RWPE2 (cell line): ENCODE measurements around the gene ARF1.

Experiments
- ATAC-seq: fragments of 200-7000 bp; cut with Tn5 transposase; 3 replicates; pipeline ENCODE4 v1.9.1; 2021; ENCODE audit warnings: low read depth
- DNase-seq: peaks from one replicate; pipeline ENCODE4 v3.0.0-alpha.2; 2020; ENCODE audit warnings: low spot score
- H3K27ac ChIP-seq: fragments of 450-650 bp; 2 replicates; pipeline ENCODE4 v1.5.1; 2017; ENCODE audit warnings: mild to moderate bottlenecking; ENCODE audit not compliant: poor library complexity, severe bottlenecking
- H3K27me3 ChIP-seq: fragments of 250-450 bp; sonication (Bioruptor Pico); 2 replicates; pipeline ENCODE4 v1.5.1; 2021; ENCODE audit warnings: mild to moderate bottlenecking, moderate library complexity; ENCODE audit not compliant: insufficient read depth, poor library complexity, severe bottlenecking
- H3K36me3 ChIP-seq: fragments of 250-450 bp; sonication (Bioruptor Pico); 2 replicates; pipeline ENCODE4 v1.5.1; 2020; ENCODE audit warnings: low read depth, mild to moderate bottlenecking, moderate library complexity
- H3K4me1 ChIP-seq: fragments of 250-450 bp; sonication (Bioruptor Pico); 2 replicates; pipeline ENCODE4 v1.5.1; 2021; ENCODE audit warnings: mild to moderate bottlenecking, moderate library complexity; ENCODE audit not compliant: insufficient read depth, poor library complexity, severe bottlenecking
- H3K4me3 ChIP-seq: fragments of 250-450 bp; sonication (Bioruptor Pico); 2 replicates; pipeline ENCODE4 v1.5.1; 2021; ENCODE audit warnings: mild to moderate bottlenecking, moderate library complexity; ENCODE audit not compliant: severe bottlenecking
- H3K9me3 ChIP-seq: fragments of 250-450 bp; sonication (Bioruptor Pico); 2 replicates; pipeline ENCODE4 v1.5.1; 2021; ENCODE audit warnings: mild to moderate bottlenecking, moderate library complexity; ENCODE audit not compliant: severe bottlenecking
- CTCF ChIP-seq: fragments of 450-650 bp; IDR thresholded peaks from one replicate; pipeline ENCODE4 v1.5.1; 2017; ENCODE audit warnings: mild to moderate bottlenecking, moderate library complexity; ENCODE audit not compliant: poor library complexity, severe bottlenecking

The ARF1 gene

GRCh38 chr1:228144193-228144992 lies 61.9 kb downstream of the ARF1 start:
- no peak for ATAC-seq
- no peak for DNase-seq
- peaks cover 12% of the 10 kb centered on the region for H3K4me1 ChIP-seq
- no peaks in the 10 kb centered on the region for H3K9me3 ChIP-seq
- H3K36me3 ChIP-seq: peaks cover 15% of the 10 kb centered on the region
- H3K4me3 ChIP-seq: no peak overlapping the region
- H3K27me3 ChIP-seq: no peaks in the 10 kb centered on the region
- no peak overlapping the region for H3K27ac ChIP-seq
- no peak for TF ChIP-seq CTCF

- Histone ChIP-seq H3K4me3 (no peak overlapping the region), H3K27ac (no peak overlapping the region), H3K4me1 (peaks cover 12% of the 10 kb centered on the region), H3K36me3 (peaks cover 15% of the 10 kb centered on the region), H3K9me3 (no peaks in the 10 kb centered on the region), H3K27me3 (no peaks in the 10 kb centered on the region)
- DNase-seq (no peak), ATAC-seq (no peak)
- no peak for TF ChIP-seq CTCF
Observed at GRCh38 chr1:228144993-228145343, 62.5 kb downstream of the ARF1 start.

GRCh38 chr1:228145463-228146416 lies 63.2 kb downstream of the ARF1 start:
- peaks cover 12% of the 10 kb centered on the region for H3K4me1 ChIP-seq
- DNase-seq (no peak), ATAC-seq (no peak)
- TF ChIP-seq CTCF: no peak
- H3K27me3 ChIP-seq: no peaks in the 10 kb centered on the region
- H3K9me3 ChIP-seq: no peaks in the 10 kb centered on the region
- H3K4me3 ChIP-seq: no peak overlapping the region
- peaks cover 15% of the 10 kb centered on the region for H3K36me3 ChIP-seq
- no peak overlapping the region for H3K27ac ChIP-seq

GRCh38 chr1:228146417-228147150 lies 64.1 kb downstream of the ARF1 start:
- no peaks in the 10 kb centered on the region for H3K9me3 ChIP-seq
- H3K4me1 ChIP-seq: peaks cover 12% of the 10 kb centered on the region
- H3K4me3 ChIP-seq: no peak overlapping the region
- no peaks in the 10 kb centered on the region for H3K27me3 ChIP-seq
- TF ChIP-seq CTCF: no peak
- H3K36me3 ChIP-seq: peaks cover 12% of the 10 kb centered on the region
- ATAC-seq: no peak
- H3K27ac ChIP-seq: no peak overlapping the region
- DNase-seq: no peak
